GM12864 (cell line): ENCODE data around the gene GPRC5A.

Experiments used
- DNase-seq: peaks from one replicate; pipeline ENCODE4 v3.0.0-alpha.2; 2011; ENCODE audit warnings: low read depth
- H3K4me3 ChIP-seq: 2 replicates; pipeline ENCODE4 v1.5.1; 2011; ENCODE audit warnings: mild to moderate bottlenecking, low read depth, low read length, control low read depth
- TF ChIP-seq, protein P1 (sequence below): IDR thresholded peaks from 2 replicates; pipeline ENCODE4 v1.5.1; 2011; ENCODE audit warnings: low read depth, mild to moderate bottlenecking, moderate library complexity, low read length, control low read depth, inconsistent platforms; ENCODE audit errors: missing control alignments

GPRC5A gene

DNA sequence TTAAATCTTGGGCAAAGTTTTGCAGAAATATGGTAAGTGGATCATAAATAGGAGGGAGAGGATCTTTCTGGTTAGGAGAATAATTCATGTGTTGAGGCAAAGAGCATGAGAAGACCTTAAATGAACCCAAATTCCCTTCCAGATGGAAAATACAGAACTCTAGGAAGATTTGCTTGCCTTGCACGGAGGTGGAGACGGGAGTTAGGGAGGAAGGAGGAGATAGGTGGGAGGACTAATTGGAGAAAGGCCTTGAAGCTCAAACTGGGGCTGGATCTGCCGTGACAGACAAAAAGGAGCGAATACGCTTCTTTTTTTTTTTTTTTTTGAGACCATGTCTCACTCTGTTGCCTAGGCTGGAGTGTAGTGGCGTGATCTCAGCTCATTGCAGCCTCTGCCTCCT, 5.9 kb downstream of the GPRC5A start:
- TF ChIP-seq, protein P1, sequence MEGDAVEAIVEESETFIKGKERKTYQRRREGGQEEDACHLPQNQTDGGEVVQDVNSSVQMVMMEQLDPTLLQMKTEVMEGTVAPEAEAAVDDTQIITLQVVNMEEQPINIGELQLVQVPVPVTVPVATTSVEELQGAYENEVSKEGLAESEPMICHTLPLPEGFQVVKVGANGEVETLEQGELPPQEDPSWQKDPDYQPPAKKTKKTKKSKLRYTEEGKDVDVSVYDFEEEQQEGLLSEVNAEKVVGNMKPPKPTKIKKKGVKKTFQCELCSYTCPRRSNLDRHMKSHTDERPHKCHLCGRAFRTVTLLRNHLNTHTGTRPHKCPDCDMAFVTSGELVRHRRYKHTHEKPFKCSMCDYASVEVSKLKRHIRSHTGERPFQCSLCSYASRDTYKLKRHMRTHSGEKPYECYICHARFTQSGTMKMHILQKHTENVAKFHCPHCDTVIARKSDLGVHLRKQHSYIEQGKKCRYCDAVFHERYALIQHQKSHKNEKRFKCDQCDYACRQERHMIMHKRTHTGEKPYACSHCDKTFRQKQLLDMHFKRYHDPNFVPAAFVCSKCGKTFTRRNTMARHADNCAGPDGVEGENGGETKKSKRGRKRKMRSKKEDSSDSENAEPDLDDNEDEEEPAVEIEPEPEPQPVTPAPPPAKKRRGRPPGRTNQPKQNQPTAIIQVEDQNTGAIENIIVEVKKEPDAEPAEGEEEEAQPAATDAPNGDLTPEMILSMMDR: no peak
- H3K4me3 ChIP-seq: no peak overlapping the region
- no peak for DNase-seq

DNA sequence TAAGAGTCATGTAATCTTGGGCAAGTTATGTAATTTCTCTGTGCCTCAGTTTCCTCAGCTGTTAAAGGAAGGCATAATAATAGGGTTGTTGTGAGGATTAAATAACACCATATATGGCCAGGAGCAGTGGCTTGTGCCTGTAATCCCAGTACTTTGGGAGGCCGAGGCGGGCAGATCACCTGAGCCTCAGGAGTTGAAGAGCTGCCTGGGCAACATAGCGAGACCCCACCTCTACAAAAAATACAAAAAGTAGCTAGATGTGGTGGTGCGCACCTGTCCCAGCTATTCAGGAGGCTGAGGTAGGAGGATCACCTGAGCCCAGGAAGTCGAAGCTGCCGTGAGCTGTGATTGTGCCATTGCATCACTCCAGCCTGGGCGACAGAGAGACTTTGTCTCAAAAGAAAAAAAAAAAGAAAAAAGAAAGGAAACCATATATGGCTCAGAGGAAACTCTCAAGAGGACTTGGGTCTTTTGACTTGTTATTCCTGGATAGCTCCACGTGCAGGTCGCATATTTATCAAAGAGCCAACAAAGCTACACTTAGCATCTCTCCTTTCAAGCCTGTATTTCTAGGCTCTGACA, 6.9 kb downstream of the GPRC5A start:
- TF ChIP-seq, protein P1: no peak
- no peak for DNase-seq
- H3K4me3 ChIP-seq: no peak overlapping the region

DNA sequence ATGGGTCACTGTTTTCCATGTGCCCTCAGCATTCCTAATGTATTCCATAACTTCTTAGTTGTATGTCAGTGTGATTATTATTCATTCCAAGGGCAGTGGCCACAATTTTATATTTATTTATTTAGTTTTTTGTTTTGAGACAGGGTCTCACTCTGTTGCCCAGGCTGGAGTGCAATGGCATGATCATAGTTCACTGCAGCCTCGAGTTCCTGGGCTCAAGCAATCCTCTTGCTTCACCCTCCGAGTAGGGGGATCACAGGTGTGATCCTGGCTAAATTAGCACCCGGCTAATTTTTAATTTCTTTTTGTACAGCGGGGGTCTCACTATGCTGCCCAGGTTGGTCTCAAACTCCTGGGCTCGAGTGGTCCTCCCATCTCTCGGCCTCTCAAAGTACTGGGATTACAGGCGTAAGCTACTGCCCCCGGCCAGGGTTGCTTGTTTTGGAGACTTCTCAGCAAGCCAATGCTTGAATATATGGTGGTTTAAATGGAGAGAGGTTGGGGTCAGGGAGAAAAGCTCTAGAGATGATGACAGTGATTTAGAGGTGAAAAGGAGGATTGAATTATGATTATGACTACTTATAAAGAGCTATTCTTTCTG, 7.6 kb downstream of the GPRC5A start:
- TF ChIP-seq, protein P1: no peak
- H3K4me3 ChIP-seq: no peak overlapping the region
- DNase-seq: no peak

DNA sequence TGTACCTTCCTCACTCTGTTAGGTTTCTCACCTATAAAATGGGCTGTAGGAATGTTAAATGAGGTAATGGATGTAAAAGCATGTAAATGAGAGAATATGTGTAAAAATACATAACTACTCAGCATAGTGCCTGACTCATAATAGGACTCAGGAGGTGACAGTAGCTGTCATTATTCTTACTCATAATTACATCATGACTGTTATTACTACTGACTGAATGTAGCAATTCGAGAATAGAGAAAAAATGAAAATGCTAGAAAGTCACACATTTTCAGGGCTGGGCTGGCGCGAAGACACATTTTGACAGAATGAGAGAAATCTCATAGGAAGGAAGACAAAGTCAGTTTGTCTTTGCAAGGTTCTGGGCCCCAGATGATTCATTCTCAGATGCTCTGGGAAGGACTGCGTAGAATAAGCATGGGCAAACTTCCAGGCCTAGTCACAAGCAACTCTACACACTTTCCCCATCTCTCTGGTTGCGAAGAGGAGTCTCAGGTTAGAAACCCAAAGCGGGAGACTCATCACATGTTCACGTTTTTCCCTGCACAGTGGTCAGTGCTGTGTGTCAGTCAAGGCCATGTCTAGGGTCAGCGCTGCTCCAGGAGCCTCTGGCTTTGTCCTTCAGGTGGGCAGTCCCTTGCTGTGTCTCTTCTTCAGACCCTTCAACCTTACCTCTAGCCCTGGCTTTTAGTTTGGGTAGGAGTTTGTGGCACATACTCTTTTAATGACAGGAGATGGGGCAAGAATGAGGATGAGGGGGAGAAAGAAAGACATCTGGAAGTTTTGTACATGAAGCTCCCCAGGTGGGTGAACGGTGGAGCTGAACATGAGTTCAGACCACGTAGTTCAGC, 8.4 kb downstream of the GPRC5A start:
- DNase-seq: no peak
- TF ChIP-seq, protein P1: no peak
- H3K4me3 ChIP-seq: no peak overlapping the region

DNA sequence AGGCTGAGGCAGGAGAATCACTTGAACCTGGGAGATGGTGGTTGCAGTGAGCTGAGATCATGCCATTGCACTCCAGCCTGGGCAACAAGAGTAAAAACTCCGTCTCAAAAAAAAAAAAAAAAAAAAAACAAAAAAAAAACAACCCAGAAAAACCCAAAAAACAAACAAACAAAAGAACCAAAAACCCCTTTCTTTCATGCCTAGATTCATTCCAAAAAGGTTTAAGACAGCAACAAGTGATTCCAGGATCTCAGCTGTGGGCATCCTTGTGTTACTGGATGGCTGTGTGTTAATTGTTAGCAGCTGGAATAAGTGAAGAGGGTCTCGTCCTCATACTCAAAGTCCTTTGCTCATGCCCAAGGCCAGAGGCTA, 9.4 kb downstream of the GPRC5A start:
- TF ChIP-seq, protein P1: no peak
- no peak overlapping the region for H3K4me3 ChIP-seq
- DNase-seq: no peak

DNA sequence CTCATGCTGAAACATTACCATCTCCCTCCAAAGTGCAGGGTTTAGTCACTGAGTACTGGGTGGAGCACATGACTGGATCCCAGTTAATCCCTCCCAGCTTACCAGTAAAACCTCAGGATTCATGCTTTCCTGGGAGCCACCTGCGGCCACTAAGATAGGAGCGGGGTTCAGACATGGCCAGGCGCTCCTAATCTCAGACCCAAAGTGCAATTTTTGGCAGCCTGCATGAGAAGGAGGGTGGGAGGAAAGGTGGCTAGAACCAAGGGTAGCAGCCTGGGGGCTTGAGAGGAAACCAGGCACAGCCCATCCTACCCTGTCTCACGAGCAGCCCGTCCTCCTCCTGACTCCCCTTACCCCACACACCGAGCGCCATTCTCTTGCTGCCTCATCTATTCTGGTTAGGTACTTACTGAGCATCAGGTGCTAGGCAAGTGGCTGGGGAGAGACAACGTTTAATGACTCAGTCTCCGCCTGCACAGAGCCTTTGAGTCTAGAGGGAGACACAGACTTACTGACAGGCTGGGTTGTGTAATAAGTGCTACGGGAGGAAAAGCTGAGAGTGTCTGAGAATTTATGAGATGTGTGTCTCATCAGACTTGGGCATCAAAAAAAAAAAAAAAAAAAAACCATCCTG, 9.9 kb downstream of the GPRC5A start:
- DNase-seq: no peak
- TF ChIP-seq, protein P1: no peak
- H3K4me3 ChIP-seq: no peak overlapping the region
